ENCODE data around the gene CUEDC1.
A peak's percentile ranks its signal among the peaks of the same experiment; 100 is the strongest.

CUEDC1 gene

GRCh38 chr17:57955183-57955931 is at the start of gene CUEDC1:
TSS of gene CUEDC1 (minus strand) at chr17:57955412. CDS start at chr17:57885564, 69,848 bp downstream.
- DNase-seq, result peak; percentile 77

GRCh38 chr17:58004060-58004459 is 48.8 kb upstream of the CUEDC1 start:
- no peak for DNase-seq

GRCh38 chr17:58002973-58003372 is 47.8 kb upstream of the CUEDC1 start:
- DNase-seq, result no peak

- no peak for DNase-seq
Observed at GRCh38 chr17:58002154-58002948, 47.1 kb upstream of the CUEDC1 start.

- DNase-seq, result no peak
Observed at GRCh38 chr17:58001461-58002124, 46.4 kb upstream of the CUEDC1 start.

GRCh38 chr17:57999496-58000017 is 44.3 kb upstream of the CUEDC1 start:
- DNase-seq, result peak; percentile 73

GRCh38 chr17:57999010-57999495 is 43.8 kb upstream of the CUEDC1 start:
- DNase-seq, result no peak

- DNase-seq, result no peak
Observed at GRCh38 chr17:57997085-57997809, 42.0 kb upstream of the CUEDC1 start.

- DNase-seq, result peak; percentile 67
Observed at GRCh38 chr17:57995076-57995956, 40.1 kb upstream of the CUEDC1 start.

- DNase-seq, result no peak
Observed at GRCh38 chr17:57994436-57994835, 39.2 kb upstream of the CUEDC1 start.

GRCh38 chr17:57993471-57994365 is 38.5 kb upstream of the CUEDC1 start:
- DNase-seq, result peak; percentile 48

GRCh38 chr17:57991537-57991936 is 36.3 kb upstream of the CUEDC1 start:
- no peak for DNase-seq

- no peak for DNase-seq
Observed at GRCh38 chr17:57990037-57990436, 34.8 kb upstream of the CUEDC1 start.

GRCh38 chr17:57988301-57989250 is 33.4 kb upstream of the CUEDC1 start:
- peak; percentile 58 for DNase-seq

- DNase-seq, result peak; percentile 77
Observed at GRCh38 chr17:57987581-57988300, 32.5 kb upstream of the CUEDC1 start, which contains the start of gene VEZF1. TSS of gene VEZF1 (minus strand) at chr17:57988254. CDS start at chr17:57988111, 143 bp downstream.

- DNase-seq, result peak; percentile 86
Observed at GRCh38 chr17:57986841-57987580, 31.8 kb upstream of the CUEDC1 start.

GRCh38 chr17:57985675-57985974 is 30.4 kb upstream of the CUEDC1 start:
- DNase-seq, result peak; percentile 57

Data from inflammatory macrophage treated with lipopolysaccharide for 4 hours (primary cell).